ENCODE data around the gene MYO5B.

GRCh38 chr18:50133526-50133925, 61.4 kb downstream of the MYO5B start:
- TF ChIP-seq CTCF (IDR thresholded peaks at IDR 0.05; ENCODE audit: low read depth, low read length, poor library complexity, severe bottlenecking) (no peak), EZH2phosphoT487 (IDR thresholded peaks at IDR 0.05; ENCODE audit: borderline replicate concordance, low read length) (no peak)

Data from DOHH2 (cell line).